DOHH2 (cell line): ENCODE data around the gene LRMDA.

ENCODE experiments used
- CTCF ChIP-seq: fragments of 200-600 bp; sonication (generic); IDR thresholded peaks from one replicate; pipeline ENCODE4 v1.5.1; 2014; ENCODE audit warnings: antibody characterized with exemption, mild to moderate bottlenecking, low read depth, low read length; ENCODE audit not compliant: poor library complexity, severe bottlenecking
- EZH2phosphoT487 ChIP-seq: fragments of 200-600 bp; sonication (generic); IDR thresholded peaks from 2 replicates; pipeline ENCODE4 v1.6.1; 2017; ENCODE audit warnings: borderline replicate concordance, mild to moderate bottlenecking, antibody characterized with exemption, low read length, moderate library complexity, mixed read lengths

DNA sequence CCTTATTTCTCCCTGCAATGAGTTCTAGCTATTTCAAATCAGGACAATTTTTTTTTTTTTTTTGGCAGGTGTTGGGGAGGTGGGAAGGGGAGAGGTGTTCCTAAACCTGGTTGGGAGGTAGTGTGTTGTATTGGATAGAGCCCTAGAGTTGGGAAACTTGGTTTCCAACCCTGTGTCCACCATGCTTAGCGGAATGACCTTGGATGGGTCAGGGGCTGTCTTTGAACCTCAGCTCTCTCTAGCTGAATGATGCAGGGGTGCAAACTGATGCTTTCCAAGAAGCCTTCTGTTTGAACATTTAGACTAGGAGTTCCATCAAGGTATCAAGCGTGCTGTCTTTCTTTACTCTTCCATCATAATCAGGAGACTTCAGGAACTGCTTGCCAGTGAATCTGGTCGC is 332.2 kb downstream of the LRMDA start:
- TF ChIP-seq EZH2phosphoT487 (no peak), CTCF (no peak)
